HG03095 (cell line): ENCODE data around the gene MAPK13.

Experiments used
- ATAC-seq: cut with Tn5 transposase; IDR thresholded peaks from one replicate; pipeline ENCODE4 v1.9.1; 2021; ENCODE audit warnings: moderate library complexity; ENCODE audit not compliant: unreplicated experiment

The MAPK13 gene

GRCh38 chr6:36142971-36143838 lies 12.9 kb downstream of the MAPK13 start:
- no peak for ATAC-seq

- no peak for ATAC-seq
These were observed 15.2 kb downstream of the MAPK13 start for GRCh38 chr6:36145495-36145894.

GRCh38 chr6:36147294-36147693 lies 17.0 kb downstream of the MAPK13 start:
- no peak for ATAC-seq

- no peak for ATAC-seq
These were observed 19.2 kb downstream of the MAPK13 start for GRCh38 chr6:36149476-36149875.

GRCh38 chr6:36150283-36150682 lies 20.0 kb downstream of the MAPK13 start:
- no peak for ATAC-seq

GRCh38 chr6:36154286-36154685 lies 24.0 kb downstream of the MAPK13 start:
- no peak for ATAC-seq

- ATAC-seq: no peak
These were observed 25.3 kb downstream of the MAPK13 start for GRCh38 chr6:36155662-36156061.

- ATAC-seq: no peak
These were observed 29.9 kb downstream of the MAPK13 start for GRCh38 chr6:36160147-36160760.

- no peak for ATAC-seq
These were observed 39.0 kb downstream of the MAPK13 start for GRCh38 chr6:36169023-36170007.

GRCh38 chr6:36170704-36171103 lies 40.4 kb downstream of the MAPK13 start:
- ATAC-seq: no peak

GRCh38 chr6:36171573-36171972 lies 41.3 kb downstream of the MAPK13 start:
- ATAC-seq: no peak

- no peak for ATAC-seq
These were observed 46.9 kb downstream of the MAPK13 start for GRCh38 chr6:36177166-36177565.

GRCh38 chr6:36178544-36178943 lies 48.2 kb downstream of the MAPK13 start:
- no peak for ATAC-seq

GRCh38 chr6:36180126-36180525 lies 49.8 kb downstream of the MAPK13 start:
- no peak for ATAC-seq

GRCh38 chr6:36184311-36184710 lies 54.0 kb downstream of the MAPK13 start:
- ATAC-seq: no peak

- no peak for ATAC-seq
These were observed 55.9 kb downstream of the MAPK13 start for GRCh38 chr6:36186199-36186598.

- ATAC-seq: no peak
These were observed 57.1 kb downstream of the MAPK13 start for GRCh38 chr6:36187446-36187845.
